GM18861 (cell line): ENCODE data around the gene TBPL1.
"Not testable (repeated sequence)": the region's sequence is repeated elsewhere in the genome, so short reads cannot be mapped to it uniquely, and the experiment has no call there.

ENCODE experiments used
- ATAC-seq: cut with Tn5 transposase; IDR thresholded peaks from one replicate; pipeline ENCODE4 v1.9.1; 2021; ENCODE audit not compliant: unreplicated experiment

Gene TBPL1

DNA sequence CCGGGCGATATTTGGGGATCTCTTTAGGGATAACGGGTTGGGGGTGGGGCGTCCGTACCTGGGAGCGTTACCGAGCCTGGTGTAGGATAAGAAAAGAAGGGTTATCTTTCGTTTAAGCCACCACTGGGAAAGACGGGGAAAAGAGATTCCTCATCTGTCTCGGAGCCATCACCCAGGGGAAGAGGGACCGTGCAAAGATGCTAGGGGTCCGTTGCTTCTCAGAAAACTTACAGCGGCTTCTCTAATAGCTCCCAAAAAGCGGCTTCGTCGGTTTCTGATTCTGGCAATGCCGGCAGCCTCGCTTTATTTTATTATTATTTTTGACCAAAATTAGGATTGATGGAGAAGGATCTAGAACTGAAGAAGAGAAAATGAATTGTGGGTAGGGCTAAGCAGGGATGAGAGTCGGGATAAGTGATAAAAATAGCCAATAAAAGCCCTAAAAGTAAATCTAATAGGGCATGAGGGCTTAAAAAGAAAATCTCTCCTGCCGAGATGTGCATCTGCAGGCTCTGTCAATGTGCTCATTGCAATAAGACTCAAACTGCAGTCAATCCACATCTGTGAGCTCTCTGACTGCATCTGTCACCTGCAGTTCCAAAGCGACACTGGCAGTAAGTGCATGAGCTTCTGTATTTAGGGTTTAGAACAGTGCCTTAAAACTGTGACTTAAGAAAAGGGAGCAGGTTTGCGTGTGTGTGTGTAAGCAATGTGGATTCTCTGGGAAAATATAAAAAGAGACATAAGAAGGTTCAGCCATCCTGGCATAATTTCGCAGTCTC lies 801 bp downstream of the TBPL1 start:
- no peak for ATAC-seq

- ATAC-seq: no peak
Observed at GRCh38 chr6:133954657-133955576, 1.9 kb downstream of the TBPL1 start.

GRCh38 chr6:133955582-133956415 lies 2.8 kb downstream of the TBPL1 start:
- no peak for ATAC-seq

DNA sequence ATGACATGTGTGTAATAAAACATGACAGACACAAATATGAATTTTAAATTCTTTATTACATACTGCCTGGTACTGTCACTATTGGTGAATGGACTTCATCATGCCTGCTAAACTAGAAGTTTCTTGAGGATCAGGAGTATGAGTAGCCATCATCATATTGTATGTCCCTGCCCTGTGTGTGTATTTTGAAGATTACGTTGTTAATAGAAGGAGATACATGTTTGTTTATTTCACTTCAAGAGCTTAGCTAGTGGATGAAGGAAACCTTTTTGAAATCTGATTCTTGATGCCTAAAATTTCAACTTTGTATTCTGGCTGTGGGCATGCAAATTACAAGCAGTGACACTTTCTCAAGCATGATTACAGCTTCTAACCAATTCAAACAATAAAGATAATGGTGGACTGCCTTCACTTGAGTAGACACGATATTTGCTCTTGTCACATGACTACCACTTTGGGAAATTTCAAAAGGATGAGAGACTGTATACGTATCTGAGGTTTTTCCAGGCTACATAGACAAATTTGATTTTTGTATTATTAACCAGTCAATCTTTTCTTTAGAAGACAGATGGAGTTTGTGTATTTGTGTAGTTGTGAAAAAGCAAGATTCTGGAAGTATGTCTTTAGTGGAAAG lies 3.5 kb downstream of the TBPL1 start:
- no peak for ATAC-seq

- no peak for ATAC-seq
Observed at GRCh38 chr6:133957227-133957626, 4.2 kb downstream of the TBPL1 start.

GRCh38 chr6:133957780-133958242 lies 4.8 kb downstream of the TBPL1 start:
- ATAC-seq: no peak

DNA sequence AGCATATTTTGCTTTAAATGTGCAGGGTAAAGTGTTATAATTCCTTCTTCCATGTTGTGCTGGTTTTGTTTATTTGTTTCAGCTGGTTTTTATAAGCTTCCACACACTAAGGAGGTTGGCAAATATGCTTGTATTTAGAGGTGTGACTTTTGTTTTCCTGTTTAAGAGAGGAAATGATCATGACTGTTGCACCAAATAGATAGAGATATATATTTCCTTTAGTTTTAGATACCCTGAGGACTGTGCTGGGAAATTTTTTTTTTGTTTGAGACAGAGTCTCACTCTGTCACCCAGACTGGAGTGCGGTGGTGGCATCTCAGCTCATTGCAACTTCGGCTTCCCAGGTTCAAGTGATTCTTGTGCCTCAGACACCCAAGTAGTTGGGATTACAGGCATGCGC lies 5.8 kb downstream of the TBPL1 start:
- ATAC-seq: no peak

GRCh38 chr6:133959667-133960368 lies 6.8 kb downstream of the TBPL1 start:
- ATAC-seq: no peak

GRCh38 chr6:133961831-133962230 lies 8.8 kb downstream of the TBPL1 start:
- ATAC-seq: no peak

- ATAC-seq: no peak
Observed at GRCh38 chr6:133964052-133964451, 11.0 kb downstream of the TBPL1 start.

- ATAC-seq: no peak
Observed at GRCh38 chr6:133964702-133965101, 11.7 kb downstream of the TBPL1 start.

- ATAC-seq: no peak
Observed at GRCh38 chr6:133965817-133966360, 12.9 kb downstream of the TBPL1 start.

DNA sequence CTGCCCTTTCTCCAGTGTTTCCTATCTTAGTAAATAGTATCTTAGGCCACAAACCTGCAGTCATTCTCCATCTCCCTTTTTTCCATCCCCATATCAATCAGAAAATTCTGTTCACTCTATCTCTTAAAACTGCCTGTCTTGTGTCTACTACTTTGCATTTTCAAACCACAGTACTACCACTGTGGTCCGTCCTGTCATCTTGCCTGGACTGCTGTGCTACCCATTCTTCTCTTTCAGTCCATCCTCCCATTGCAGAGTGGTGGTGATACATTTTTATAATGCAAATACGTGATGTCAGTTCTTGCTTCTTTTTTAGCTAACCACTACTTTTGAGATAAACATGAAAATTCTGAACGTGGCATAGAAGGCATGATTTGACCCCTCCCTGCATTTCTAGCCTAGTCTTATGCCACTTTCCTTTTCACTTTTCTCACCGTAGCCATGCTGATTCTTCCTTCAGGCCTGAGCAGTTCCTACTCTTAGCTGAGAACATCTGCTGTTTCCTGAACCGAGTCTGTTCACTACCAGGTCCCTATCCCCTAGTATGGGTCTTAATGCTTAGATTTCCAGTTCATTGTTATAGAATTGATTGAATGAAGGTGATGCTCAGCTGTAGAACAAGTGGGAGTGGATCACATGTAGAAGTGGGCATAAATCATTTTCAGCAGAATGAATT lies 13.8 kb downstream of the TBPL1 start:
- peak; percentile 70 for ATAC-seq

GRCh38 chr6:133967347-133967746 lies 14.3 kb downstream of the TBPL1 start:
- ATAC-seq: no peak

DNA sequence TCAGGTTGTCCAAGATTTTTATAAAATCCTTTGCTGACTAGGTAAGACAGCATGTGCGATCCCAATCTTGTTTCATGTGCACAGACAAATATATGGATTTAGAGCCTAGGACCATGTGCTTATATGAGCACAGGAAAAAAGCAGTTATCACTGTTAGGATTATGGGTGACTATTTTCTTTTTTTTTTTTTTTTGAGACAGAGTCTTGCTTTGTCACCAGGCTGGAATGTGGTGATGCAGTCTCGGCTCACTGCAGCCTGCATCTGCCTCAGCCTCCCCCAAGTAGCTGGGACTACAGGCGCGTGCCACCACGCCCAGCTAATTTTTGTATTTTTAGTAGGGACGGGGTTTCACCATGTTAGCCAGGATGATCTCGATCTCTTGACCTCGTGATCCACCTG lies 14.8 kb downstream of the TBPL1 start:
- ATAC-seq: not testable (repeated sequence)

DNA sequence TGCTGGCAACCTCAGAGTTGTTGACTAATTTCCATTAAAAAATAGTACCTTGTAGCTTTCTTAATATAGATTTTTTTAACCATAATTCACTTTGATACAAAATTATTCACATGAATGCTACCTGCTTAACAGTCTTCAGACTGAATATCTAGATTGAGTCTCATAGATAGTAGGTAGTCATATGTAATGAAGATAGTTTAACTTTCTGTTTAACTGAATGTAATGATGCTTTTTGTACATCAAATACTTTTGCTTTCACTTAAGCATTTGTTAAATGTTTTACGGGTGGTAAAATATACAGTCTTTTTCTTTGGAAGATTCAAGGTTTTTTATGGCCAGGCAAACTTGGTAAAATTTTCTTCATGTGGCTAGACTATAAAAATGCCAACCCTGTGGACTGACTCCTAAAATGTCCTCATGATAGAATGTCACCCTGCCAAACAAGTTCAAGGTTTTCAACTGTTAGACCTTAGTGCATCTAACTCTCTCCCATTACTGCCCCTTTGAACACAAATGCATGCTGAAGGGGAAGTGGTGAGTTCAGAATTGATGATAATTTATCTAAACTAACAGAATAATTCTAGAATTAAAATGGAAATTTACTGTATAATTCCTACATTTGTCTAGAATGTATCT lies 16.4 kb downstream of the TBPL1 start:
- ATAC-seq: no peak

DNA sequence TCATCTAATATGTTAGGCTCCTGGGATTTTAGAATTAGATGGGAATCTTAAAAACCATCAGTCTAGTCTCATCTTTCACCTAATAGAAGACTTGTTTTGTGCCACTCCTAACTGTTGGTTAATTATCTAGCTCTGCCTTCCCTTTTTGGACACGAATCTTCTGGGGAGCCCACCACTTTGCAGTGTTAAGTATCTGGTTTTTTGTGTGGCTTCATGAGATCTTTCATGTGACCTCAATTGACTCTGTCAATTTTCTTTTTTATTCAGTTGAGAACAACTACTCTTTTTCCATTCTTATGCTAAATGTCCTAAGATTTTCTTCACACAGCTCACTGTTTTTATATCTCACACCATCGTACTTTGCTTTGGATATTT lies 16.9 kb downstream of the TBPL1 start:
- ATAC-seq: no peak

DNA sequence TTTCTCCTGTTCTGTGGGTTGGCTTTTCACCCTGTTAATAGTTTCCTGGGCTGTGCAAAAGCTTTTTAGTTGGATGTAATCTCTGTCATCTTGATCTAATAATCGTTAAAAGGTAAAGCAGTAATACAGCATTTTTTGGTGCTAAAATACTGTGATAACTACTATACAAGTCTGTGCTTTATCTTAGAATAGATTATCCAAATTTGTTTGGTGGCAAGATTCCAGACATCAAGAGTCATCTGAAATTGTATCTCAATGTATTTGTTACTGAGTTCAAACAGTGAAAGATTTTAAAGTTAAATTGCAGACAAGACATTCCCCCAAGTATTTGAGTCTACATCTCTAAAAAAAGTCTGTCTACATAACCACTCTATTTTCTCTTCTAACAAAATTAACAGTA lies 18.8 kb downstream of the TBPL1 start:
- no peak for ATAC-seq

DNA sequence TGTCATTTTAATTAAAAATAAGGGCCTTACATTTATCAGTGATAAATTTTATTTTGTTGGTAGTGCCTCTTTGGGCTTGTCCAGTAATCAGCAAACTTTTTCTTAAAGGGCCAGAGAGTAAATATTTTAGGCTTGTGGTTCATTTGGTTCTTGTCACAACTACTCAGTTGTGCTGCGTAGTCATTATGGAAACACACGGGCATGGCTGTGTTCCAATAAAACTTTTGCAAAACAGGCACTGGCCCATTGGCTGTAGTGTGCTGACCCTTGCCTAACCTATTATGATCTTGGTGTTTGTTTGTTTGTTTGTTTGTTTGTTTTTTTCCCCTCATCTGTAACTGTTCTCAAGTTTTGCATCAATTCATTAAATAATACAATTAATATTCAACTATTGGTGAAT lies 19.4 kb downstream of the TBPL1 start:
- ATAC-seq: no peak
